Prostate gland (tissue), 2 donors: ENCODE results near the gene TMEM132D. TPM values are rescaled to one million over a fixed set of nuclear protein-coding genes. Genes with fewer than 3 reads are reported as not detected.

Experiments used
- DNase-seq: peaks from one replicate; pipeline ENCODE4 v3.0.0-alpha.2; 2019; ENCODE audit warnings: low spot score
- H3K27ac ChIP-seq, 2 donors: fragments of 200-600 bp; sonication (generic); 2 replicates each; pipeline ENCODE4 v1.5.1; 2017 to 2019
- H3K27me3 ChIP-seq: fragments of 200-600 bp; sonication (generic); replicated peaks from 2 replicates; pipeline ENCODE4 v1.5.1; 2019; ENCODE audit not compliant: insufficient read depth
- H3K36me3 ChIP-seq, 2 donors: fragments of 200-600 bp; sonication (generic); 1 replicate in 1 of 2; 2 replicates in 1 of 2; pipeline versions ENCODE4 v1.5.1 to v1.8.1; 2017 to 2019
- H3K4me1 ChIP-seq: fragments of 200-600 bp; sonication (generic); replicated peaks from 2 replicates; pipeline ENCODE4 v1.5.1; 2019
- H3K4me3 ChIP-seq, 2 donors: fragments of 200-600 bp; sonication (generic); 2 replicates each; pipeline ENCODE4 v1.5.1; 2017 to 2019
- H3K9me3 ChIP-seq: fragments of 200-600 bp; sonication (generic); 2 replicates; pipeline ENCODE4 v1.5.1; 2017
- POLR2A ChIP-seq: fragments of 450-650 bp; IDR thresholded peaks from one replicate; pipeline ENCODE4 v1.6.1; 2016; ENCODE audit warnings: antibody characterized with exemption, mild to moderate bottlenecking
- POLR2AphosphoS5 ChIP-seq: sonication (generic); formaldehyde crosslinking; IDR thresholded peaks from one replicate; pipeline ENCODE4 v1.6.1; 2017; ENCODE audit warnings: antibody characterized with exemption
- WGBS: methylation state at CpG from one replicate; pipeline ENCODE4 v1.1.5; 2018; 5-methylcytosine and 5-hydroxymethylcytosine counted together
- intact Hi-C: fragments of 100-400 bp; cut with DNase I; formaldehyde crosslinking; loops from one replicate; pipeline ENCODE4 v1.14.2; 2022
- total RNA-seq, 2 donors: library from RNA; depleted of rRNA; stranded (reverse); fragments of >200 nt; gene quantifications; one replicate each; pipeline ENCODE4 v1.1.0, GENCODE V29; 2016
- TF ChIP-seq, protein P1 (sequence below), 4 experiments: fragments of 200-600 bp in 2 of 4; fragments of 450-650 bp in 2 of 4; sonication (generic) in 2 of 4; IDR thresholded peaks; 1 replicate in 3 of 4; 2 replicates in 1 of 4; pipeline ENCODE4 v1.5.1; 2016 to 2019; ENCODE audit warnings: antibody characterized with exemption in 4 of 4, mild to moderate bottlenecking in 2 of 4, moderate library complexity in 2 of 4

Gene TMEM132D
- total RNA-seq, 2 donors from 2014 or later: 0.57 to 1.3 TPM

DNA sequence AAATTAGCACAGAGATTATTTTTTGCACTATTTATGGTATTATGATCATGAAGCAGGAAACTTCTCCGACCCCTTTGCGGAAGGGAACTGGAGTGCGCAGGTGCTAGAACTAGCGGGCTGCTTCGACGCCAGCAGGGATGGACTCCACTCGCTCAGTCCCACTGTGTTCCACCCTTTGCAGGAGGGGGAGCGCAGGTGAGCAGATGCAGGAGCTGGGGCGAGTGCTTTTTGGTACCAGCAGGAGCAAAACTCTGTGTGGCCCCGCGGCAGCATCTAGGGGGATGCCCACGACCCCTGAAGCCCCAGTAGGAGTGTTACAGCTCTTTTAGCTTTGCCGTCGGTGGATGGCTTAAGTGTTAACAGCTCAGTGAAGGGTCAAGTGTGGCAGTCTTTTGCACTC lies 113.9 kb downstream of the TMEM132D start:
- 91% methylated on average over 14 of the region's 14 CpGs for WGBS
- Histone ChIP-seq H3K4me1 (no peaks in the 10 kb centered on the region), H3K27me3 (no peaks in the 10 kb centered on the region), H3K4me3 (no peak overlapping the region), H3K36me3 (no peaks in the 10 kb centered on the region), H3K27ac (no peak overlapping the region), H3K9me3 (no peaks in the 10 kb centered on the region)
- DNase-seq: no peak
- intact Hi-C loops: no loop called here
- TF ChIP-seq POLR2A: no peak
- TF ChIP-seq, protein P1, sequence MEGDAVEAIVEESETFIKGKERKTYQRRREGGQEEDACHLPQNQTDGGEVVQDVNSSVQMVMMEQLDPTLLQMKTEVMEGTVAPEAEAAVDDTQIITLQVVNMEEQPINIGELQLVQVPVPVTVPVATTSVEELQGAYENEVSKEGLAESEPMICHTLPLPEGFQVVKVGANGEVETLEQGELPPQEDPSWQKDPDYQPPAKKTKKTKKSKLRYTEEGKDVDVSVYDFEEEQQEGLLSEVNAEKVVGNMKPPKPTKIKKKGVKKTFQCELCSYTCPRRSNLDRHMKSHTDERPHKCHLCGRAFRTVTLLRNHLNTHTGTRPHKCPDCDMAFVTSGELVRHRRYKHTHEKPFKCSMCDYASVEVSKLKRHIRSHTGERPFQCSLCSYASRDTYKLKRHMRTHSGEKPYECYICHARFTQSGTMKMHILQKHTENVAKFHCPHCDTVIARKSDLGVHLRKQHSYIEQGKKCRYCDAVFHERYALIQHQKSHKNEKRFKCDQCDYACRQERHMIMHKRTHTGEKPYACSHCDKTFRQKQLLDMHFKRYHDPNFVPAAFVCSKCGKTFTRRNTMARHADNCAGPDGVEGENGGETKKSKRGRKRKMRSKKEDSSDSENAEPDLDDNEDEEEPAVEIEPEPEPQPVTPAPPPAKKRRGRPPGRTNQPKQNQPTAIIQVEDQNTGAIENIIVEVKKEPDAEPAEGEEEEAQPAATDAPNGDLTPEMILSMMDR (IDR thresholded peaks at IDR 0.05): no peak
- TF ChIP-seq POLR2AphosphoS5: no peak

DNA sequence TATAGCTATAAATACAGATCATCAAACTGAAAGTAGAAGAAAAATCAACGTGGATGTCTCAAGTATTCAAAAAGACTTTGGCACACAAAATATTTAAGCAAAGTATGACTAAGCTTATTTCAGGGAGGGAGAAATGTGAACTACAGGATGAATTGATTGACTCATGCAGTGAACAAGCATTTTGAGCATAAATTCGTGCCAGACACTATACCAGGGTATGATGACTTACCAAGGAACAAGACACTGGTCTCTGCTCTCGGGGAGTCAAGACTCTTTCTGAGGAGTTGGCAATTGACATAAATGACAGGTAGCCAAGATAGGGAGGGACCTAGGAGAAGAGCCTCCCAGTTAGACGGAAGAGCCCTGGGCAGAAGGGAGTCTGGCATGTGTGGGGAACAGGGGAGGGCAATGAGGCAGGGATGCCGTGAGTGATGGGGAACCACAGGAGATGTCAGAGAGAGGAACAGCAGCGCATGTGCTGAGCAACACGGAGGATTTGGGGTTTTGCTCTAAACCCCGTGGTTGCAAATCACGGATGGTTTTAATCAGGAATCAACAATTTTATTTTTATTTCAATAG lies 115.2 kb downstream of the TMEM132D start:
- Histone ChIP-seq H3K4me1 (no peaks in the 10 kb centered on the region), H3K4me3 (no peak overlapping the region), H3K27me3 (no peaks in the 10 kb centered on the region), H3K27ac (no peak overlapping the region), H3K9me3 (no peaks in the 10 kb centered on the region), H3K36me3 (no peaks in the 10 kb centered on the region)
- intact Hi-C loops: no loop called here
- no peak for TF ChIP-seq POLR2A
- no peak for TF ChIP-seq POLR2AphosphoS5
- TF ChIP-seq, protein P1 (IDR thresholded peaks at IDR 0.05): no peak
- WGBS: 76% methylated on average over 9 of the region's 9 CpGs
- no peak for DNase-seq

DNA sequence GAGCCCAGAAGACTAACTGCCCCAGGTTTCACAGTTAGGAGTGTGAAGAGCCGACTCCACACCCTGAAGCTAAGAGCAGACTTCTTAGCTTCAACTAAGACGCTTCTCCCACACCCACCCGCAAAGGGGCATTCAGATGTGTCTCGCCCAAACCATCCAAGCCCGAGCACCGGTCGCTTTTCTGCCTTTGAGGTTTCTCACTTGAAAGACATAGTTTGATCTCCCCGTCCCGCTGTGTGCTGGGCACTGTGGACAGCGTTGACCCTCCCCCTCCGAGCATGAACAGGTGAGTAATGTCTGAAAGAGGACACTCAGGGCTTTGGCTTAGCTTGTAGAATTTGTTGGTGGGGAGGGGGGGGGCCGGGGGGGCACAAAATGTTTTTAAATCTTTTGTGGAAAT lies 123.8 kb downstream of the TMEM132D start:
- 71% methylated on average over 12 of the region's 12 CpGs for WGBS
- H3K36me3 ChIP-seq: no peaks in the 10 kb centered on the region
- no peak overlapping the region for H3K4me3 ChIP-seq
- H3K27ac ChIP-seq: no peak overlapping the region
- intact Hi-C loops: no loop called here
- DNase-seq: no peak
- no peaks in the 10 kb centered on the region for H3K27me3 ChIP-seq
- no peaks in the 10 kb centered on the region for H3K9me3 ChIP-seq
- TF ChIP-seq POLR2AphosphoS5 (no peak), POLR2A (no peak)
- TF ChIP-seq, protein P1 (IDR thresholded peaks at IDR 0.05): no peak
- no peaks in the 10 kb centered on the region for H3K4me1 ChIP-seq

DNA sequence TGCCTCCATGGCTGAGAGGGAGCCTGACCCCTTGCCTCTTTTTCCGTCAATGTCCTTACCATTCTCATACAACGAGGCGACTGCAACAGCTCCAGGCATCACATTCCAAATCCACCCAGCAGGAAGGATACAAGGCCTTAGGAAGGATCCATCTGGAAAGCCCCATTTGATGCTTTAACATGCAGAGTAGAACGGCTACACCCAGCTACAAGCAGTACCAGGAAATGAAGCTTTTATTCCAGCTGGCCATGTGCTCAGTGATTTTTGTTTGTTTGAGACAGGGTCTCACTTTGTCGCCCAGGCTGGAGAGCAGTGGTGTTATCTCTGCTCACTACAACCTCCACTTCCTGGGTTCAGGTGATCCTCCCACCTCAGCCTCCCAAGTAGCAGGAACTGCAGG lies 124.8 kb downstream of the TMEM132D start:
- WGBS: 92% methylated on average over 5 of the region's 5 CpGs
- H3K27ac ChIP-seq: no peak overlapping the region
- no peak for DNase-seq
- H3K27me3 ChIP-seq: no peaks in the 10 kb centered on the region
- no peaks in the 10 kb centered on the region for H3K36me3 ChIP-seq
- TF ChIP-seq POLR2A: no peak
- TF ChIP-seq, protein P1 (IDR thresholded peaks at IDR 0.05): no peak
- no peak for TF ChIP-seq POLR2AphosphoS5
- H3K4me1 ChIP-seq: no peaks in the 10 kb centered on the region
- H3K9me3 ChIP-seq: no peaks in the 10 kb centered on the region
- intact Hi-C loops: no loop called here
- no peak overlapping the region for H3K4me3 ChIP-seq

DNA sequence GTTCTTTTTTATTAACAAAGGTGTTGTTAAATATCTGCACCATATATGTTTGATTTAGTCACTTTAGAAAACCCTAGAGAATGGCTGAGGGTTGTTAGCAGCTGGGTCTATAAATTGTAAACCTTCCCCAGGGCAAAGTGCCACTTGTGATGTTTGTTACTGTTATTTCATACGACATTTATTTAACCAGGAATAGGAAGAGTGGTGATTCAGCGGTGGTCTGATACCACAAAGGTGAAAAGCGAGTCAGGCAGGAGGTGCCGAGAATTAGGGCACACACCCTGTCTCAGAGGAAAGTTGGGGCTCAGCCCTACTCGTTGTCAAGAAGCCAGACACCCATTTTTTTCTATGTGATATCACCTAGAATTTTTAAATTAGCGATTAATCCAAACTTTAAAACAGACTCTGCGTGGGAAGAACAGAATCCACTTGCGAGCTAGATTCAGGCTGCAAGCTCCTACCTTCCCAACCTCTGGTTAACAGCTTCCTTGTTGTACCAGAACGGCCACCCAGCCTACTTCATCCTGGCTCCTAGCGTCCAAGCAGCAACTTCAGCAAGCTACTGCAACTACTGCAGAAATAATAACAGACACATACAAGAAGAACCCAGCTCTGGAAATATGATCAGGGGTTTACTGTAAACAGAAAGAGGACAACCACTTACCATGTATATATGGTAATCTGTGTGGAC lies 126.7 kb downstream of the TMEM132D start:
- Histone ChIP-seq H3K36me3 (no peaks in the 10 kb centered on the region), H3K27me3 (no peaks in the 10 kb centered on the region), H3K27ac (no peak overlapping the region), H3K9me3 (no peaks in the 10 kb centered on the region), H3K4me1 (no peaks in the 10 kb centered on the region), H3K4me3 (no peak overlapping the region)
- no peak for DNase-seq
- intact Hi-C loops: no loop called here
- 62% methylated on average over 10 of the region's 10 CpGs for WGBS
- TF ChIP-seq POLR2AphosphoS5: no peak
- TF ChIP-seq, protein P1 (IDR thresholded peaks at IDR 0.05): no peak
- no peak for TF ChIP-seq POLR2A
